IMR-90 (cell line): ENCODE results near the gene TRMT10B. TPM values are rescaled to one million over a fixed set of nuclear protein-coding genes. Genes with fewer than 3 reads are reported as not detected.

ENCODE experiments used
- ATAC-seq: fragments of 200-7000 bp; cut with Tn5 transposase; 2 replicates; pipeline ENCODE4 v1.9.1; 2020; ENCODE audit warnings: low read depth, mild to moderate bottlenecking, moderate library complexity
- BruUV-seq: library from RNA; stranded (reverse); fragments of 400-500 nt; replicated peaks from 2 replicates; lab custom pipeline; 2021; lab: Mats Ljungman, UMichigan
- CTCF ChIA-PET: fragments of 300-600 bp; formaldehyde crosslinking; extraction: SDS; loops from one replicate; lab custom pipeline; 2021; ENCODE audit warnings: antibody characterized with exemption; lab: Yijun Ruan, JAX
- POLR2A ChIA-PET: fragments of 300-600 bp; sonication (Branson Sonifier 250); formaldehyde crosslinking; loops from one replicate; lab custom pipeline; 2022; ENCODE audit warnings: antibody characterized with exemption; ENCODE audit not compliant: unreplicated experiment; lab: Charles Lee
- DNase-seq: peaks from one replicate; pipeline ENCODE4 v3.0.0; 2013
- H2AFZ ChIP-seq: replicated peaks from 2 replicates; pipeline ENCODE3; 2013; ENCODE audit warnings: low read length, mild to moderate bottlenecking; ENCODE audit not compliant: poor library complexity
- H2AK5ac ChIP-seq: 2 replicates; pipeline ENCODE4 v1.6.1; 2013; ENCODE audit warnings: low read depth, low read length, inconsistent platforms
- H2AK9ac ChIP-seq: replicated peaks from 2 replicates; pipeline ENCODE3; 2013; ENCODE audit warnings: mild to moderate bottlenecking, low read depth, low read length, moderate library complexity; ENCODE audit not compliant: poor library complexity
- H2BK120ac ChIP-seq: 2 replicates; pipeline ENCODE4 v1.6.1; 2013; ENCODE audit warnings: low read depth, low read length, inconsistent platforms
- H2BK15ac ChIP-seq: 3 replicates; pipeline ENCODE4 v1.6.1; 2013; ENCODE audit warnings: low read depth, low read length, inconsistent platforms
- H2BK20ac ChIP-seq: 2 replicates; pipeline ENCODE4 v1.6.1; 2013; ENCODE audit warnings: low read depth, mild to moderate bottlenecking, inconsistent platforms, low read length, moderate library complexity
- H2BK5ac ChIP-seq: 2 replicates; pipeline ENCODE4 v1.6.1; 2013; ENCODE audit warnings: mild to moderate bottlenecking, low read depth, low read length, inconsistent platforms; ENCODE audit not compliant: poor library complexity, severe bottlenecking
- H3K14ac ChIP-seq: replicated peaks from 2 replicates; pipeline ENCODE4 v1.6.1; 2013; ENCODE audit warnings: low read depth, low read length, inconsistent platforms
- H3K18ac ChIP-seq: 2 replicates; pipeline ENCODE4 v1.6.1; 2013; ENCODE audit warnings: low read depth, low read length, control low read depth
- H3K23ac ChIP-seq: 2 replicates; pipeline ENCODE4 v1.6.1; 2013; ENCODE audit warnings: low read depth, low read length, inconsistent platforms
- H3K27ac ChIP-seq: 2 replicates; pipeline ENCODE4 v1.5.1; 2013; ENCODE audit warnings: mild to moderate bottlenecking, control low read depth, low read length; ENCODE audit not compliant: insufficient read depth
- H3K27me3 ChIP-seq: 2 replicates; pipeline ENCODE4 v1.6.1; 2013; ENCODE audit warnings: low read length; ENCODE audit not compliant: control insufficient read depth, insufficient read depth
- H3K36me3 ChIP-seq: 2 replicates; pipeline ENCODE4 v1.6.1; 2013; ENCODE audit warnings: low read length, mixed read lengths; ENCODE audit not compliant: control insufficient read depth, insufficient read depth
- H3K4ac ChIP-seq: 2 replicates; pipeline ENCODE4 v1.6.1; 2013; ENCODE audit warnings: low read depth, low read length, inconsistent platforms
- H3K4me1 ChIP-seq: 2 replicates; pipeline ENCODE4 v1.6.1; 2013; ENCODE audit warnings: low read length, mixed read lengths; ENCODE audit not compliant: control insufficient read depth, insufficient read depth
- H3K4me2 ChIP-seq: 2 replicates; pipeline ENCODE4 v1.6.1; 2013; ENCODE audit warnings: low read depth, mild to moderate bottlenecking, control low read depth, low read length, moderate library complexity
- H3K4me3 ChIP-seq: 2 replicates; pipeline ENCODE4 v1.5.1; 2013; ENCODE audit warnings: low read depth, mild to moderate bottlenecking, control low read depth, low read length, moderate library complexity; ENCODE audit not compliant: insufficient read depth
- H3K56ac ChIP-seq: 2 replicates; pipeline ENCODE4 v1.6.1; 2013; ENCODE audit warnings: low read length, inconsistent platforms; ENCODE audit not compliant: insufficient read depth; ENCODE audit errors: extremely low read depth
- H3K79me1 ChIP-seq, 2 experiments: 2 replicates each; pipeline ENCODE4 v1.6.1; 2013; ENCODE audit warnings: low read length in 2 of 2, inconsistent platforms in 1 of 2, low read depth in 1 of 2
- H3K9ac ChIP-seq: 2 replicates; pipeline ENCODE4 v1.6.1; 2013; ENCODE audit warnings: low read depth, low read length, control low read depth
- H3K9me1 ChIP-seq: 2 replicates; pipeline ENCODE4 v1.6.1; 2013; ENCODE audit warnings: low read length, inconsistent platforms; ENCODE audit not compliant: insufficient read depth
- H3K9me3 ChIP-seq: 2 replicates; pipeline ENCODE4 v1.6.1; 2013; ENCODE audit warnings: low read length; ENCODE audit not compliant: control insufficient read depth, insufficient read depth
- H4K20me1 ChIP-seq: 2 replicates; pipeline ENCODE4 v1.6.1; 2013; ENCODE audit warnings: low read length, inconsistent platforms; ENCODE audit not compliant: insufficient read depth
- H4K5ac ChIP-seq: 2 replicates; pipeline ENCODE4 v1.6.1; 2013; ENCODE audit warnings: mild to moderate bottlenecking, low read depth, low read length, control low read depth
- H4K8ac ChIP-seq, 2 experiments: 2 replicates each; pipeline ENCODE4 v1.6.1; 2013; ENCODE audit warnings: low read depth in 2 of 2, low read length in 2 of 2, control low read depth in 1 of 2, inconsistent platforms in 1 of 2
- H4K91ac ChIP-seq: 2 replicates; pipeline ENCODE4 v1.6.1; 2013; ENCODE audit warnings: low read depth, low read length, inconsistent platforms; ENCODE audit not compliant: insufficient read depth
- BHLHE40 ChIP-seq: fragments of 150-350 bp; IDR thresholded peaks from 2 replicates; pipeline ENCODE4 v1.6.1; 2016; ENCODE audit warnings: mild to moderate bottlenecking, low read depth, low read length
- CEBPB ChIP-seq: IDR thresholded peaks from 2 replicates; pipeline ENCODE4 v1.6.1; 2012; ENCODE audit warnings: low read depth, low read length, improper control_type of control experiment
- CHD1 ChIP-seq: IDR thresholded peaks from 2 replicates; pipeline ENCODE4 v1.6.1; 2012; ENCODE audit warnings: low read depth, low read length, improper control_type of control experiment
- FOS ChIP-seq: fragments of 150-350 bp; IDR thresholded peaks from 2 replicates; pipeline ENCODE4 v1.6.1; 2016; ENCODE audit warnings: low read depth, low read length
- MAFK ChIP-seq: IDR thresholded peaks from 2 replicates; pipeline ENCODE4 v1.6.1; 2012; ENCODE audit warnings: low read depth, low read length, improper control_type of control experiment
- MAZ ChIP-seq: IDR thresholded peaks from 2 replicates; pipeline ENCODE4 v1.6.1; 2012; ENCODE audit warnings: low read depth, mild to moderate bottlenecking, low read length, improper control_type of control experiment, moderate library complexity, borderline replicate concordance
- MXI1 ChIP-seq: IDR thresholded peaks from 2 replicates; pipeline ENCODE4 v1.6.1; 2012; ENCODE audit warnings: low read depth, mild to moderate bottlenecking, low read length, moderate library complexity, borderline replicate concordance
- NFE2L2 ChIP-seq: fragments of 150-350 bp; IDR thresholded peaks from 2 replicates; pipeline ENCODE4 v1.6.1; 2016; ENCODE audit warnings: low read depth, mild to moderate bottlenecking, low read length
- POLR2A ChIP-seq: IDR thresholded peaks from 2 replicates; pipeline ENCODE4 v1.6.1; 2012; ENCODE audit warnings: mild to moderate bottlenecking, low read depth, low read length
- RAD21 ChIP-seq: IDR thresholded peaks from 2 replicates; pipeline ENCODE4 v1.6.1; 2012; ENCODE audit warnings: low read length, improper control_type of control experiment
- RCOR1 ChIP-seq: IDR thresholded peaks from 2 replicates; pipeline ENCODE4 v1.6.1; 2012; ENCODE audit warnings: mild to moderate bottlenecking, low read length, improper control_type of control experiment; ENCODE audit not compliant: insufficient replicate concordance
- RFX5 ChIP-seq: IDR thresholded peaks from 2 replicates; pipeline ENCODE4 v1.8.0; 2012; ENCODE audit warnings: low read depth, mild to moderate bottlenecking, low read length, moderate library complexity
- SMC3 ChIP-seq: fragments of 150-350 bp; IDR thresholded peaks from 2 replicates; pipeline ENCODE4 v1.6.1; 2016; ENCODE audit warnings: low read depth, mild to moderate bottlenecking, antibody characterized with exemption, low read length, moderate library complexity
- WGBS, 2 experiments: methylation state at CpG; one replicate each; pipeline versions ENCODE4 v1.1.5 to v1.1.7; 2013; ENCODE audit warnings: missing lambda C conversion rate in 2 of 2; ENCODE audit not compliant: insufficient read length in 1 of 2; ENCODE audit errors: extremely low coverage in 2 of 2; 5-methylcytosine and 5-hydroxymethylcytosine counted together
- dilution Hi-C: fragments of 300-500 bp; cut with HindIII; formaldehyde crosslinking; loops from one replicate; pipeline ENCODE4 v1.14.3; 2018; ENCODE audit warnings: low sequenced_read_pairs; ENCODE audit not compliant: unreplicated experiment
- in situ Hi-C: fragments of 300-500 bp; cut with MboI; formaldehyde crosslinking; loops from 3 replicates; pipeline ENCODE4 v1.14.3; 2019; ENCODE audit warnings: low sequenced_read_pairs, inconsistent platforms, mixed read lengths
- intact Hi-C: fragments of 100-400 bp; cut with micrococcal nuclease; formaldehyde crosslinking; loops from 2 replicates; pipeline ENCODE4 v1.10.0; 2022
- polyA plus RNA-seq, 3 experiments: library from polyadenylated mRNA; depleted of rRNA; stranded (reverse); fragments of >200 nt; gene quantifications; 2 replicates each; pipeline ENCODE4 v1.2.3, GENCODE V29; 2012; ENCODE audit warnings: low replicate concordance in 1 of 3
- total RNA-seq: library from RNA; depleted of rRNA; stranded (reverse); fragments of >200 nt; gene quantifications from 2 replicates; pipeline ENCODE4 v1.2.3, GENCODE V29; 2012
- TF ChIP-seq, protein P1 (sequence below): fragments of 150-350 bp; IDR thresholded peaks from 2 replicates; pipeline ENCODE4 v1.6.1; 2016; ENCODE audit warnings: low read depth, mild to moderate bottlenecking, low read length, moderate library complexity, borderline replicate concordance
- TF ChIP-seq, protein P2 (sequence below): conservative IDR thresholded peaks from 2 replicates; pipeline ENCODE4 v1.5.1; 2012; ENCODE audit warnings: mild to moderate bottlenecking, low read depth, low read length, improper control_type of control experiment
- TF ChIP-seq, protein P3 (sequence below): fragments of 150-350 bp; IDR thresholded peaks from 2 replicates; pipeline ENCODE4 v1.6.1; 2017; ENCODE audit warnings: mild to moderate bottlenecking, antibody characterized with exemption, low read length, low read depth

The TRMT10B gene
- total and polyA plus RNA-seq, 2 of the 4 experiments (the other 2 are of a cell fraction): 2.3 to 4.5 TPM

DNA sequence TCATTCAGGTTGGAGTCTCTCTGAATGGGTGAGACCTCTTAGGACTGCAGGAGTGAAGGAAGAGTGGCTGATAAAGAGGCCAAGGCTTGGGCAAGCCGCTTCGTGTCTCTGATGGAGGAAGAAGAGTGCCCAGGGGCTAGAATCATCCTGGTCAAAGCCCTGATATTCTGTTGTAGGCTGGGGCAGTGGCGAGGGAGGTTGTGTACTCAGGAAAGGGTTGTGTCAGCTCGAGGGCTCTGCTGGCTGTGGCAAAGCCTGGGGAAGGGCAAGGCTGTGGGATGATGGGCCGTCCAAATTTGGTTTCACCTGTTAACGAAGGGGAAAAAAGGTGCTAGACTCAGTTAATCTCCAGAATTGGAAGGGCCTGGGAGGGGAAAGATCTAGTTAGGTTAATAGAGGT, 2.4 kb upstream of the TRMT10B start:
- no peak overlapping the region for H3K4me2 ChIP-seq
- no peak for TF ChIP-seq SMC3
- no peak for TF ChIP-seq RFX5
- no peak for TF ChIP-seq CHD1
- no peak for TF ChIP-seq POLR2A
- TF ChIP-seq, protein P1, sequence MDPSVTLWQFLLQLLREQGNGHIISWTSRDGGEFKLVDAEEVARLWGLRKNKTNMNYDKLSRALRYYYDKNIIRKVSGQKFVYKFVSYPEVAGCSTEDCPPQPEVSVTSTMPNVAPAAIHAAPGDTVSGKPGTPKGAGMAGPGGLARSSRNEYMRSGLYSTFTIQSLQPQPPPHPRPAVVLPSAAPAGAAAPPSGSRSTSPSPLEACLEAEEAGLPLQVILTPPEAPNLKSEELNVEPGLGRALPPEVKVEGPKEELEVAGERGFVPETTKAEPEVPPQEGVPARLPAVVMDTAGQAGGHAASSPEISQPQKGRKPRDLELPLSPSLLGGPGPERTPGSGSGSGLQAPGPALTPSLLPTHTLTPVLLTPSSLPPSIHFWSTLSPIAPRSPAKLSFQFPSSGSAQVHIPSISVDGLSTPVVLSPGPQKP: no peak
- TF ChIP-seq FOS: no peak
- TF ChIP-seq RCOR1: no peak
- no peak for TF ChIP-seq BHLHE40
- TF ChIP-seq CEBPB: no peak
- TF ChIP-seq, protein P2, sequence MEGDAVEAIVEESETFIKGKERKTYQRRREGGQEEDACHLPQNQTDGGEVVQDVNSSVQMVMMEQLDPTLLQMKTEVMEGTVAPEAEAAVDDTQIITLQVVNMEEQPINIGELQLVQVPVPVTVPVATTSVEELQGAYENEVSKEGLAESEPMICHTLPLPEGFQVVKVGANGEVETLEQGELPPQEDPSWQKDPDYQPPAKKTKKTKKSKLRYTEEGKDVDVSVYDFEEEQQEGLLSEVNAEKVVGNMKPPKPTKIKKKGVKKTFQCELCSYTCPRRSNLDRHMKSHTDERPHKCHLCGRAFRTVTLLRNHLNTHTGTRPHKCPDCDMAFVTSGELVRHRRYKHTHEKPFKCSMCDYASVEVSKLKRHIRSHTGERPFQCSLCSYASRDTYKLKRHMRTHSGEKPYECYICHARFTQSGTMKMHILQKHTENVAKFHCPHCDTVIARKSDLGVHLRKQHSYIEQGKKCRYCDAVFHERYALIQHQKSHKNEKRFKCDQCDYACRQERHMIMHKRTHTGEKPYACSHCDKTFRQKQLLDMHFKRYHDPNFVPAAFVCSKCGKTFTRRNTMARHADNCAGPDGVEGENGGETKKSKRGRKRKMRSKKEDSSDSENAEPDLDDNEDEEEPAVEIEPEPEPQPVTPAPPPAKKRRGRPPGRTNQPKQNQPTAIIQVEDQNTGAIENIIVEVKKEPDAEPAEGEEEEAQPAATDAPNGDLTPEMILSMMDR: no peak
- TF ChIP-seq MAZ: no peak
- TF ChIP-seq MXI1: no peak
- TF ChIP-seq NFE2L2: no peak
- TF ChIP-seq RAD21: no peak
- TF ChIP-seq, protein P3, sequence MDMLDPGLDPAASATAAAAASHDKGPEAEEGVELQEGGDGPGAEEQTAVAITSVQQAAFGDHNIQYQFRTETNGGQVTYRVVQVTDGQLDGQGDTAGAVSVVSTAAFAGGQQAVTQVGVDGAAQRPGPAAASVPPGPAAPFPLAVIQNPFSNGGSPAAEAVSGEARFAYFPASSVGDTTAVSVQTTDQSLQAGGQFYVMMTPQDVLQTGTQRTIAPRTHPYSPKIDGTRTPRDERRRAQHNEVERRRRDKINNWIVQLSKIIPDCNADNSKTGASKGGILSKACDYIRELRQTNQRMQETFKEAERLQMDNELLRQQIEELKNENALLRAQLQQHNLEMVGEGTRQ: no peak
- no peak for TF ChIP-seq MAFK
- no peak overlapping the region for H2BK15ac ChIP-seq
- no peak overlapping the region for H4K91ac ChIP-seq
- no peak overlapping the region for H4K5ac ChIP-seq
- H2AK5ac ChIP-seq: no peak overlapping the region
- no peak overlapping the region for H2AFZ ChIP-seq
- no peak overlapping the region for H2BK20ac ChIP-seq
- H3K79me1 ChIP-seq: peaks cover 18 to 23% of the 10 kb centered on the region in 2 experiments
- no peak overlapping the region for H2BK5ac ChIP-seq
- no peak overlapping the region for H3K4ac ChIP-seq
- no peak overlapping the region for H2AK9ac ChIP-seq
- WGBS, 2 experiments: 94% methylated on average over 2 of the region's 6 CpGs; no CpG with 5 or more reads in 1 of the 2 experiments
- H3K14ac ChIP-seq: no peak overlapping the region
- H3K4me3 ChIP-seq: no peak overlapping the region
- BruUV-seq: no TSS peak
- no peak overlapping the region for H3K18ac ChIP-seq
- no peak overlapping the region for H3K9ac ChIP-seq
- no peak overlapping the region for H2BK120ac ChIP-seq
- intact Hi-C loops: no loop called here
- no peak overlapping the region for H3K56ac ChIP-seq
- peaks cover 1% of the 10 kb centered on the region; the same call in 1 of the 2 replicates for H3K27me3 ChIP-seq
- CTCF ChIA-PET: no interaction called here
- ATAC-seq (no peak), DNase-seq (no peak)
- H3K9me3 ChIP-seq: no peaks in the 10 kb centered on the region
- H3K9me1 ChIP-seq: peaks cover 5% of the 10 kb centered on the region; the same call in 1 of the 2 replicates
- no peak overlapping the region for H4K8ac ChIP-seq
- H3K23ac ChIP-seq: no peak overlapping the region
- POLR2A ChIA-PET: no interaction called here
- H3K36me3 ChIP-seq: no peaks in the 10 kb centered on the region
- peaks cover 6% of the 10 kb centered on the region; the same call in 1 of the 2 replicates for H4K20me1 ChIP-seq
- in situ Hi-C loops: no loop called here
- H3K27ac ChIP-seq: no peak overlapping the region
- dilution Hi-C loops: no loop called here
- peaks cover 8% of the 10 kb centered on the region for H3K4me1 ChIP-seq
